SK-N-SH (cell line): ENCODE results near the gene KCNF1.

Experiments
- CTCF ChIP-seq: fragments of 200-600 bp; sonication (generic); IDR thresholded peaks from 2 replicates; pipeline ENCODE4 v1.6.1; 2017; ENCODE audit warnings: antibody characterized with exemption, mild to moderate bottlenecking, moderate library complexity
- ELF1 ChIP-seq: IDR thresholded peaks from 2 replicates; pipeline ENCODE4 v1.4.0; 2012
- EP300 ChIP-seq, 2 experiments: IDR thresholded peaks; 2 replicates each; pipeline versions ENCODE4 v1.4.0 to v1.6.1; 2012; ENCODE audit warnings: borderline replicate concordance in 1 of 2, low read depth in 1 of 2, low read length in 1 of 2
- MAX ChIP-seq: IDR thresholded peaks from 2 replicates; pipeline ENCODE4 v1.4.0; 2012; ENCODE audit warnings: low read depth
- PBX3 ChIP-seq: IDR thresholded peaks from 2 replicates; pipeline ENCODE4; 2012
- POLR2AphosphoS5 ChIP-seq: IDR thresholded peaks from 2 replicates; pipeline ENCODE4 v1.6.1; 2012; ENCODE audit warnings: low read depth, low read length
- REST ChIP-seq: IDR thresholded peaks from 2 replicates; pipeline ENCODE4 v1.6.1; 2012; ENCODE audit warnings: mild to moderate bottlenecking, low read depth, low read length, moderate library complexity
- SIN3A ChIP-seq: IDR thresholded peaks from 2 replicates; pipeline ENCODE4 v1.6.1; 2012; ENCODE audit warnings: low read depth, mild to moderate bottlenecking, low read length, moderate library complexity, borderline replicate concordance
- USF1 ChIP-seq: IDR thresholded peaks from 2 replicates; pipeline ENCODE4 v1.4.0; 2012; ENCODE audit warnings: low read depth, borderline replicate concordance

- no peak for TF ChIP-seq PBX3
- no peak for TF ChIP-seq REST
- no peak for TF ChIP-seq SIN3A
- TF ChIP-seq POLR2AphosphoS5: no peak
- no peak for TF ChIP-seq CTCF
- 0 out of 2 replicates have a peak, but pooled peaks have one; percentile 47 for TF ChIP-seq USF1
- no peak for TF ChIP-seq EP300 (IDR thresholded peaks at IDR 0.05; ENCODE audit: borderline replicate concordance in 1 of 2, low read depth in 1 of 2, low read length in 1 of 2)
- no peak for TF ChIP-seq MAX
- no peak for TF ChIP-seq ELF1
Measured at GRCh38 chr2:10919771-10920621, 8.3 kb downstream of the KCNF1 start.
